GM21723 (cell line): ENCODE results near the gene CDCA5.

Source experiments
- ATAC-seq: cut with Tn5 transposase; IDR thresholded peaks from one replicate; pipeline ENCODE4 v1.9.1; 2021; ENCODE audit warnings: mild to moderate bottlenecking, moderate library complexity; ENCODE audit not compliant: unreplicated experiment

Gene CDCA5

GRCh38 chr11:65047581-65048422 lies 36.0 kb downstream of the CDCA5 start:
- ATAC-seq = no peak

DNA sequence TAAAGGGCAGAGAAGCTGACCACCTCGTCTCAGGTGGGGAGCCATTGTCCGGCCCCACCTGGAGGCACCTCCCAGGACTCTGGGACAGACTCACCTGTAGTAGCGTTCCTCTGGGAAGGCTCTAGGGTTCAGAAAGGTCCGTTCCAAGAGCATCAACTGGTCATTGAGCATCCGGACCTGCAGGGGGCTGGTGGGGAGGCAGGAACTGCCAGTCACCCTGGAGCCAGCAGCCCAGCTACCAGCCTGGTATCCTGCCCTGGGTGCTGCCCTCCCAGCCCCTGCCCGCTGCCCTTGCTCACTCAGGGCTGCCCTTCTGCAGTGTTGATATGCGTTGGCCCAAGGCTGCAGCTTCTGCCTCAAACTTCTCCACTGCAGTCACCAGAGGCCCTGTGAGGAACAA lies 38.1 kb downstream of the CDCA5 start:
- ATAC-seq = no peak

- ATAC-seq = no peak
These were observed 38.8 kb downstream of the CDCA5 start for GRCh38 chr11:65045061-65045460.

DNA sequence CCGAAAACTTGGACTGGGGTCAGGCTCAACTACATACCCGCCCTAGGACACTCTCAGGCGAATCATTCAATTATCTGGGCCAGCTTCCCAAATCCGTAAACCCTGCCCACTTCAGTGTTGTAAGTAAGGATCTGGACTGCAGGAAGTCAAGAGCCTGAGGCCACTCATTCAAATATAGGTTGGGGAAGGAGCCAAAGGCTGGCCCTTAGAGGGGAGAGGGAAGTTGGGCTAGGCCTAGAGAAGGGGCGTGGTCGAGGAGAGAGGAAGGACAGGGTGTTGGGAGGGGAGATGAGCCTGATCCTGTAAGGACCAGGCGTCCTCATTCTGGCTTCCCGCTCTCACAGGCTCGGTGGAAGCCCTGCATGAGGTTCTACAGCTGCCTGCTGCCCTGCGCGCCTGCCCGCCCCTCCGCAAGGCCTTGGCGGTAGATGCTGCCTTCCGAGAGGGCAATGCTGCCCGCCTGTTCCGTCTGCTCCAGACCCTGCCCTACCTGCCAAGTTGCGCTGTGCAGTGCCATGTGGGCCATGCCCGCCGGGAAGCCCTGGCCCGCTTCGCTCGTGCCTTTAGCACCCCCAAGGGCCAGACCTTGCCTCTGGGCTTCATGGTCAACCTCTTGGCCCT lies 39.8 kb downstream of the CDCA5 start:
- ATAC-seq = no peak

DNA sequence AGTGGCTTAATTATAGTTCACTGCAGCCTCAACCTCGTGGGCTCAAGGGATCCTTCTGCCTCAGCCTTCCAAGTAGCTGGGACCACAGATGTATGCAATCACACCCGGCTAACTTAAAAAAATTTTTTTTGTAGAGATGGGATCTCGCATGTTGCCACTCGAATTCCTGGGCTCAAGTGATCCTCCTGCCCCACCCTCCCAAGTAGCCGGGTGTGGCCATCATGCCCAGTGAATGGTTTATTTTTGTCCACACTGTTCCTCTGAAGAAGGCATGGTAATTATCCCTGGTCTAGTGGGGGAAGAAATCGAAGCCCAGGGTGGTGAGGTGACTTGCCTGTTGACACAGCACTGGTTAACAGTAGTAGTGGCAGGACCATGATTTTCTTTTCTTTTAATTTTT lies 40.9 kb downstream of the CDCA5 start:
- no peak for ATAC-seq

DNA sequence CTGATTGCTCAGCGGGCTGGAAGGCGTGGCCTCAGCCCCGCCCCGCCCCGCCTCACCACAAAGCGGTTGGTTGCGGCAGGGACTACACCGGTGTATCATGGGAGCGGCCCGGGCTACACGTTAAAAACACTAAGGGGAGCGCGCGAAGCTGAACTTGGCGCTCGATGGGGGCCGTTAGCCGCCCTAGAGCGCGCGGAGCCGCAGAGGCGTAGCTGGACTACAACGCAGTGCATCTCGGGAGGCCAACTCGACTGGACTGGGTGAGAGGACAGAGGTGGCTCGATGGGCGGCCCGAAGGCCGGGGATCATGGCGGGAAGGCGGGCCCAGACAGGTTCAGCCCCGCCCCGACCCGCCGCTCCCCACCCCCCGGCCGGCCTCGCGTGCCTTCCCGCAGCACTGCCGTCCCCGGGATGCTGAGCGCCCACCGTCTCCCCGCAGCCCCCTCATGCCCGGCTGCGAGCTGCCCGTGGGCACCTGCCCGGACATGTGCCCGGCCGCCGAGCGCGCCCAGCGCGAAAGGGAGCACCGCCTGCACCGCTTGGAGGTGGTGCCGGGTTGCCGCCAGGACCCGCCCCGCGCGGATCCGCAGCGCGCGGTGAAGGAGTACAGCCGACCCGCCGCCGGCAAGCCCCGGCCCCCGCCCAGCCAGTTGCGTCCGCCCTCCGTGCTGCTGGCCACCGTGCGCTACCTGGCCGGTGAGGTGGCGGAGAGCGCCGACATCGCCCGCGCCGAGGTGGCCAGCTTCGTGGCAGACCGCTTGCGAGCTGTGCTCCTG lies 42.8 kb downstream of the CDCA5 start, which contains the start of gene SAC3D1:
Gene SAC3D1 (plus strand): TSS at position 364 of the 776 bp plus-strand sequence. CDS start 83 bp downstream, at position 447.
- peak; percentile 82 for ATAC-seq

DNA sequence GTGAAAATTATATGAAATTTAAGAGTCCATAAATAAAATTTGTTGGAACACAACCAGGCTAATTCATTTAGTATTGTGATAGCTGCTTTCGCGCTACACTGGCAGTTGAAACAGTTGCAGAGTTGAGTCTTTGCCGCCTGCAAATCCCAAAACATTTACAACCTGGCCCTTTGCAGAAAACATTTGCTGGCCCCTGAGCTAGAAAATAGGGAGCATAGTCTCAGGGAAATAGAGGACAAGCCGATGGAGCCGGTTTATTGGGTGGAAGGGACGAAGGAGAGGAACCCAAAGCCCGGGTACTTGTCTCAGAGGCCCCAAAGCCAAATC lies 43.4 kb downstream of the CDCA5 start:
- no peak for ATAC-seq

GRCh38 chr11:65036931-65037330 lies 46.9 kb downstream of the CDCA5 start:
- no peak for ATAC-seq

DNA sequence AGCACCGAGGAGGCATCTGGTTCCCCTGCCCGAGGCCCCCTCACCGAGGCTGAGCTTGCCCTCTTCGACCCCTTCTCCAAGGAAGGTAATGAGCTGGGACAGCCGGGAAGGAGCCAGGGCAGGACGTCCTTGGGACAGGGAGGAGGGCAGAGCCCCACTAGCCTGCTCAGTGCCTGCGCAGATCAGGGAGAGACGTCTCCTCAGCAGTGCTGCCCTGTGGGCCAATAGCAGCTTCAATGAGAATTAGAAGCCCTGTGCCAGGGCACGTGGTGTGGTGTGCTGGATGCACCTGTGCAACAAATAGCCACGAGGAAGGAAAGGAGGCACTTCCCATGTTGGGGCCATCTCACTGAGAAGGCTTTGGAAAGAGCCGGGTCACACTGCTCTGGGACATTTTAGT lies 48.3 kb downstream of the CDCA5 start:
- ATAC-seq = no peak

GRCh38 chr11:65034423-65034822 lies 49.4 kb downstream of the CDCA5 start:
- no peak for ATAC-seq

DNA sequence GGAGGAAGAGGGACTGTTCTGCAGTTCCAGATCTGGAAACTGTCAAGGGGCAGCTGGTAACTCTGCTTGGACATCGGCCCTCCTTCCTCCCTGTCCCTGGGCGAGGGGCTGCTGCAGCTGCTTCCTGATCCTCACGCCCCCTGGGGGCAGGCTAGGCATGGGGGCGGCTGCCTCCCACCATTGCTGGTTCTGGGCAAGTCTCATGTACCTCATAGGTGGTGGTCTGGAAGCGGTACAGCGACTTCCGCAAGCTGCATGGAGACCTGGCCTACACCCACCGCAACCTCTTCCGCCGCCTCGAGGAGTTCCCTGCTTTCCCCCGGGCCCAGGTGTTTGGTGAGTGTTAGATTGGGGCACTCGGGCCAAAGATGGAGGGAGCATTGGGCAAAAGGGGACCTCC lies 51.6 kb downstream of the CDCA5 start:
- ATAC-seq = no peak
